ENCODE data around the gene CDYL.
A peak's percentile ranks its signal among the peaks of the same experiment; 100 is the strongest.
"Not testable (repeated sequence)": the region's sequence is repeated elsewhere in the genome, so short reads cannot be mapped to it uniquely, and the experiment has no call there.

Gene CDYL

DNA sequence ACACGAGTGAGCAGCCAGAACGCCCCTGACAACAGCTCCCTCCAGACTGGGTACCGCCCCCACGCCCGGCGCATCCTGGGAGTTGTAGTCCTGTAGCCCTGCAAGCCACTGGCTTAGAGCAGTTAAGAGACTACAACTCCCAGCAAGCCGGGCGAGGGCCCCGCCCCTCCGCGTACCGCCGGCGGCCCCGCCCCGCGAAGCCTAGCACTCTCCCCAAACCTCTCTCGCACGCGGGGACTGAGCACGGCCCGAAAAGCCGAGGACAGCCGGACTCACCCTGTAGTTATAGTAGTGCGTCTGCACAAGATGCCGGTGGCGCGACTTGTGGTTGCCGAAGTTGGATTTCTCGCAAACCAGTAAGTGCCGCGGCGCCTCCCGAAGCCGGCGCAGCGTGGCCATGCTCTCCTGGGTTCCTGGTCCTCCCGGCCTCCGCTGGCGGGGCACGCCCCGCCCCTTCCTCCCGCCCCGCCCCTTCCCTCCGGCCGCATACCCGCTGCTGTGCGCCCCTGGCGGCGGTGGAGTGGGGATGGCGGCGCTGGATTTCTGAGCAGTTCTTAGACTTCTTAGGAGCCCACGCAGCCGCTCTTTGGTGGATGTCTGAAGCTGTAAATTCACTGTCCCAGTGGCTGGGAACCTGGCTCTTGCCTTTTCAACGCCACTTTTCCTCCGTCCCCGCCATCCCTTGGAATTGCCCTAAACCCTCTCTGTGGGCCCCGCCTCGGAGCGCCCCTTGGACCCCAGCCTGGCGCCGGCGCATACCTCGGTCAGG lies 227.6 kb downstream of the CDYL start, which contains the start of gene RPP40:
RPP40 (minus strand) TSS at position 434 of the 769 bp plus-strand sequence; CDS start at position 399, 35 bp downstream.
- peak; percentile 96 for DNase-seq (ENCODE audit: low spot score)

DNA sequence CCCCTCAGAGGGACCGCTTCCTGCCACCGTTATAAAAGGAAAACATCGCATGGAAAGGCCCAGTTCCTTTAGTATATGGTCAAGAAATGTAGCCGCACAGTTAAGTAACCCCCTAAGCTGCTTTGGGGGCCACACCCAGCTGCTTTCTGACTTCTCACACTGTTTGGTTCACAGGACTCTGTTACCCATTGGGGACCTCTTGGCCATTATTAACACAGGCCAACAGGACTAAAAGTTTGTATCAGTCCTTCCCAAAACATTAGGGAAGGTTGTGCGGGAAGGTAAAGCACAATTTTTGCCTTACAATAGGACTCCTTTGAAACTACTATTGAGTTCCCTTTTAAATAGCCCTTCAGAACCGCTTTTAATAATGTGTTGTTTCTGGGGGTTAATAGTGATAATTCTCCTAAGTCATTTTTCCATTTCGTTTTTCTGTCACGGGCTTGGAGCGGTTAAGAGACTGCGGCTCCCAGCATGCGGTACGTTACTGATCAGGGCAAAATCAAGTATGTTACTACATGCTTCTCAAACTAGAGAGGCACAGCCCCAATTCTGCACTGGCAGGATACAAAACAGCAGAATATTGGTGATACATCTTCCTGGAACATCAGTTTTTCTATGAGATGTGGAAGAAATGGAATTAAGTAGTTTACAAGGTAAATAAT lies 228.3 kb downstream of the CDYL start:
- DNase-seq (ENCODE audit: low spot score), result no peak

DNA sequence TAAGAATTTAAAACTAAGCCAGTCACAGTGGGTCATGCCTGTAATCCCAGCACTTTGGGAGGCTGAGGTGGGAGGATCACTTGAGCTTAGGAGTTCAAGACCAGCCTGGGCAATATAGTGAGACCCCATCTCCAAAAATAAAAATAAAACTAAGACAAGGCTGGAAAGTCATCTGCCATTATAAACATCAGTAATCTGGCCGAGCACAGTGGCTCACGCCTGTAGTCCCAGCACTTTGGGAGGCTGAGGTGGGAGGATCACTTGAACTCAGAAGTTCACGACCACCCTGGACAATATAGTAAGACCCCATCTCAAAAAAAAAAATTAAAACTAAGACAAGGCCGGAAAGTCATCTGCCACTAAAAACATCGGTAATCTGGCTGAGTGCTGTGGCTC lies 228.8 kb downstream of the CDYL start:
- not testable (repeated sequence) for DNase-seq (ENCODE audit: low spot score)

All from kidney tubule cell (primary cell).